Upper lobe of right lung (tissue), 1 donor: ENCODE data around the gene ALK. TPM values are rescaled to one million over a fixed set of nuclear protein-coding genes. Genes with fewer than 3 reads are reported as not detected.

Source experiments
- ATAC-seq: fragments of 200-7000 bp; cut with Tn5 transposase; one replicate; pipeline ENCODE4 v1.9.1; 2020; ENCODE audit warnings: mild to moderate bottlenecking, moderate library complexity
- DNase-seq: peaks from one replicate; pipeline ENCODE4 v3.0.0-alpha.2; 2020
- H3K27ac ChIP-seq: fragments of 200-600 bp; one replicate; pipeline ENCODE4 v1.8.0; 2022
- H3K27me3 ChIP-seq: fragments of 200-600 bp; one replicate; pipeline ENCODE4 v1.8.0; 2022; ENCODE audit warnings: mild to moderate bottlenecking
- H3K36me3 ChIP-seq: fragments of 200-600 bp; one replicate; pipeline ENCODE4 v1.8.0; 2022
- H3K4me1 ChIP-seq: fragments of 200-600 bp; one replicate; pipeline ENCODE4 v1.8.0; 2022
- H3K4me3 ChIP-seq: fragments of 200-600 bp; one replicate; pipeline ENCODE4 v1.8.0; 2022; ENCODE audit warnings: mild to moderate bottlenecking
- H3K9me3 ChIP-seq: fragments of 200-600 bp; one replicate; pipeline ENCODE4 v1.8.0; 2022
- intact Hi-C: fragments of 100-400 bp; cut with DNase I; formaldehyde crosslinking; loops from one replicate; pipeline ENCODE4 v1.11.0; 2022
- total RNA-seq: library from RNA; stranded (reverse); fragmentation: NEBNext Ultra II Directional; extraction: Animal tissue kit (Norgen Biotek cat#: 25700); gene quantifications from one replicate; pipeline ENCODE4 v1.2.1, GENCODE V29; 2021
- TF ChIP-seq, protein P1 (sequence below): fragments of 200-600 bp; IDR thresholded peaks from one replicate; pipeline ENCODE4 v1.8.0; 2022; ENCODE audit warnings: antibody characterized with exemption
- donor health status: DM: no; HTN: yes; CAD: no; lungs with severe emphysema.

Gene ALK
- total RNA-seq, 1 donor from 2014 or later = not detected

GRCh38 chr2:29952973-29953372 lies 31.6 kb upstream of the ALK start:
- Histone ChIP-seq H3K4me3 (no peak overlapping the region), H3K36me3 (no peaks in the 10 kb centered on the region), H3K4me1 (no peaks in the 10 kb centered on the region), H3K27me3 (peaks cover 4% of the 10 kb centered on the region), H3K9me3 (no peaks in the 10 kb centered on the region), H3K27ac (no peak overlapping the region)
- ATAC-seq (no peak), DNase-seq (no peak)
- TF ChIP-seq, protein P1, sequence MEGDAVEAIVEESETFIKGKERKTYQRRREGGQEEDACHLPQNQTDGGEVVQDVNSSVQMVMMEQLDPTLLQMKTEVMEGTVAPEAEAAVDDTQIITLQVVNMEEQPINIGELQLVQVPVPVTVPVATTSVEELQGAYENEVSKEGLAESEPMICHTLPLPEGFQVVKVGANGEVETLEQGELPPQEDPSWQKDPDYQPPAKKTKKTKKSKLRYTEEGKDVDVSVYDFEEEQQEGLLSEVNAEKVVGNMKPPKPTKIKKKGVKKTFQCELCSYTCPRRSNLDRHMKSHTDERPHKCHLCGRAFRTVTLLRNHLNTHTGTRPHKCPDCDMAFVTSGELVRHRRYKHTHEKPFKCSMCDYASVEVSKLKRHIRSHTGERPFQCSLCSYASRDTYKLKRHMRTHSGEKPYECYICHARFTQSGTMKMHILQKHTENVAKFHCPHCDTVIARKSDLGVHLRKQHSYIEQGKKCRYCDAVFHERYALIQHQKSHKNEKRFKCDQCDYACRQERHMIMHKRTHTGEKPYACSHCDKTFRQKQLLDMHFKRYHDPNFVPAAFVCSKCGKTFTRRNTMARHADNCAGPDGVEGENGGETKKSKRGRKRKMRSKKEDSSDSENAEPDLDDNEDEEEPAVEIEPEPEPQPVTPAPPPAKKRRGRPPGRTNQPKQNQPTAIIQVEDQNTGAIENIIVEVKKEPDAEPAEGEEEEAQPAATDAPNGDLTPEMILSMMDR = no peak
- intact Hi-C loops = no loop called here

DNA sequence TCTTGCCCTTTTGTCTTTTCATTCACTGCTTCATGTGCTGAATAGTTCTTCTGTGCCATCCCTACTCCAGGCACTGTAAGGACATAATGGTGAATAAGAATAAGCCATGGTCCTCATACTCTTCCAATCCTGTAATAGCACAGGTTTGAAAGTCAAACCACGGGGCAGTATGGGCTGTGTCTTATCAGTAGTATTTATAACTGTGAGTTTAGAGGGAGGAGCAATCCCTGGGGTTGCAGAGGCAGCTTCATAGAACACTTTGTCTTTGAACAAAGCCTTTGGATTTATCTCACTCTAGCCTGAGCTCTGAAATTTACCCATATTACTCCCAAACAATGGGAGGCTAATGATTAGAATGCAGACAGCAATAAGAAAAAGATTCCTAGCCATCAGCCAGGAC lies 30.2 kb upstream of the ALK start:
- TF ChIP-seq, protein P1 = no peak
- no peaks in the 10 kb centered on the region for H3K36me3 ChIP-seq
- H3K27me3 ChIP-seq = peaks cover 4% of the 10 kb centered on the region
- no peak overlapping the region for H3K4me3 ChIP-seq
- ATAC-seq = no peak
- H3K27ac ChIP-seq = no peak overlapping the region
- H3K4me1 ChIP-seq = no peaks in the 10 kb centered on the region
- no peaks in the 10 kb centered on the region for H3K9me3 ChIP-seq
- DNase-seq = no peak
- intact Hi-C loops = no loop called here

GRCh38 chr2:29950481-29950880 lies 29.1 kb upstream of the ALK start:
- TF ChIP-seq, protein P1 = no peak
- H3K9me3 ChIP-seq = no peaks in the 10 kb centered on the region
- H3K4me3 ChIP-seq = no peak overlapping the region
- no peaks in the 10 kb centered on the region for H3K4me1 ChIP-seq
- H3K36me3 ChIP-seq = no peaks in the 10 kb centered on the region
- intact Hi-C loops = no loop called here
- no peak overlapping the region for H3K27ac ChIP-seq
- peaks cover 4% of the 10 kb centered on the region for H3K27me3 ChIP-seq
- DNase-seq (no peak), ATAC-seq (no peak)

DNA sequence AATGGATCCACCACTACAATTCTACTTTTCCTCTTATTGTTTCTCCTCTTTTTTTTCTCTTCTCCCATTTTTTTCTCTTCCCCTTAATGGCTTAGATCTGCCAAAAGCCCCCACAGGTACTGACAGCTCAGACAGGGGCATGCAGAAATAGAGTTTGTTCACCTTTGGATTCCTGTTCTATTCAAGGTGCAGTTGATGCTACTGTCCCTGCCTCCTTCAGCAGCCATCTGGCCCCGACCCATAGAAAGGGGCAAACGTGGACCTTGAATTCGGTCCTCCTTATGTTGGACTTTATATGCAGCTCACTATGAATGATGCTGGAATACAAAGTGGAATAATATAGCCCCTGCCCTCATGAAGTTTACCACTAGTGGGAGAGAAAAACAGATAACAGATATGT lies 27.7 kb upstream of the ALK start:
- H3K4me1 ChIP-seq = no peaks in the 10 kb centered on the region

DNA sequence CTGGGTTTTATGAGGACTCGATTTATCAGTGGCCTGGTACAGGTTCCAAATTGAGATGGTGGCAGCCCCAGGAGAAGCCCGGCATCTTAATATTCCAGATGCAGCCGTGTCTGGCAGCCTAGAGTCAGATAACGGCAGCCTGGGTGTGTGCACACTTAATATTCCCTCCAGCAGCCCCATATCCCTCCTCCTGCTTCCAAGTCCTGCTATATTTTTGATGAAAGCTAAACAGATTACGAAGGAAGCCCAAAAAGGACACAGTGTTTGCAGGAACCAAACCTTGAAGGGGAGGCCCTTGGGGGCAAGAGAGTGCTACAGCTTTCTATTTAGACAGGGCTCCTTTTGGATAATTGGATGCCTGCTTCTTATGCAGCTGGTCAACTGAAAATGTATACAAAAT lies 25.1 kb upstream of the ALK start:
- TF ChIP-seq, protein P1 = no peak
- intact Hi-C loops = no loop called here

More for the DNA sequence above, 27.7 kb upstream of the ALK start:
- no peak overlapping the region for H3K27ac ChIP-seq
- no peak overlapping the region for H3K4me3 ChIP-seq
- TF ChIP-seq, protein P1 = no peak
- intact Hi-C loops = no loop called here
- no peaks in the 10 kb centered on the region for H3K9me3 ChIP-seq
- ATAC-seq (no peak), DNase-seq (no peak)
- peaks cover 4% of the 10 kb centered on the region for H3K27me3 ChIP-seq
- no peaks in the 10 kb centered on the region for H3K36me3 ChIP-seq

DNA sequence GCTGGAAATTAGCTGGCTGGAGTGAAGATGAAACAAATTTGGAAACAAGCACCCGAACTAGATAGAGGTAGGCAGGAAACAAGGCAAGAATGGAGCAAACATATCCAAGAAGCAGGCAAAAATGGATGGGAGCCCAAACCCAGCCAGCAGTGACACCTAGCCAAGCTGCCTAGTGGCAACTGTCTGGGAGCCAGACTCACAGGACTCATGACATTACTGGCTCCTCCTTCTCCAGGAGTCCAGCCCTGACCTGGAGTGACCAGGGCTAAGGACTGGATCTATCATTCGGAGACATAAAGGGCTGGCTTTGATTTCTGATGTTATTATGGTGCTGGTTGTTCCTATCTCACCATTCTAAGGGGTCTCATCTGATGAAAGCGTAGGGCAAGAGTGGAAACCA lies 21.3 kb upstream of the ALK start:
- DNase-seq (no peak), ATAC-seq (no peak)
- no peak overlapping the region for H3K4me3 ChIP-seq

More for the DNA sequence above, 25.1 kb upstream of the ALK start:
- peaks cover 4% of the 10 kb centered on the region for H3K27me3 ChIP-seq
- ATAC-seq (no peak), DNase-seq (no peak)
- H3K27ac ChIP-seq = no peak overlapping the region
- no peak overlapping the region for H3K4me3 ChIP-seq
- no peaks in the 10 kb centered on the region for H3K4me1 ChIP-seq
- no peaks in the 10 kb centered on the region for H3K36me3 ChIP-seq
- no peaks in the 10 kb centered on the region for H3K9me3 ChIP-seq

More for the DNA sequence above, 21.3 kb upstream of the ALK start:
- Histone ChIP-seq H3K27me3 (no peaks in the 10 kb centered on the region), H3K27ac (no peak overlapping the region), H3K9me3 (no peaks in the 10 kb centered on the region), H3K4me1 (no peaks in the 10 kb centered on the region), H3K36me3 (no peaks in the 10 kb centered on the region)
- intact Hi-C loops = no loop called here
- TF ChIP-seq, protein P1 = no peak
